GM06990 (cell line): ENCODE results near the gene MTX1.
A peak's percentile ranks its signal among the peaks of the same experiment; 100 is the strongest.

Experiments used
- DNase-seq: peaks from one replicate; pipeline ENCODE4 v3.0.0-alpha.2; 2011; ENCODE audit not compliant: insufficient read length; ENCODE audit errors: extremely low read depth
- H3K27me3 ChIP-seq: replicated peaks from 2 replicates; pipeline ENCODE4 v1.6.0; 2011; ENCODE audit warnings: low read length; ENCODE audit not compliant: control insufficient read depth, insufficient read depth
- H3K36me3 ChIP-seq: 2 replicates; pipeline ENCODE4 v1.5.1; 2011; ENCODE audit warnings: low read length; ENCODE audit not compliant: control insufficient read depth, insufficient read depth
- H3K4me3 ChIP-seq: replicated peaks from 2 replicates; pipeline ENCODE4 v1.5.1; 2011; ENCODE audit warnings: low read depth, mild to moderate bottlenecking, control low read depth, low read length
- TF ChIP-seq, protein P1 (sequence below): IDR thresholded peaks from 2 replicates; pipeline ENCODE4 v1.5.1; 2011; ENCODE audit warnings: low read length, control low read depth, mild to moderate bottlenecking, inconsistent platforms; ENCODE audit not compliant: insufficient read depth, poor library complexity, severe bottlenecking

Gene MTX1

DNA sequence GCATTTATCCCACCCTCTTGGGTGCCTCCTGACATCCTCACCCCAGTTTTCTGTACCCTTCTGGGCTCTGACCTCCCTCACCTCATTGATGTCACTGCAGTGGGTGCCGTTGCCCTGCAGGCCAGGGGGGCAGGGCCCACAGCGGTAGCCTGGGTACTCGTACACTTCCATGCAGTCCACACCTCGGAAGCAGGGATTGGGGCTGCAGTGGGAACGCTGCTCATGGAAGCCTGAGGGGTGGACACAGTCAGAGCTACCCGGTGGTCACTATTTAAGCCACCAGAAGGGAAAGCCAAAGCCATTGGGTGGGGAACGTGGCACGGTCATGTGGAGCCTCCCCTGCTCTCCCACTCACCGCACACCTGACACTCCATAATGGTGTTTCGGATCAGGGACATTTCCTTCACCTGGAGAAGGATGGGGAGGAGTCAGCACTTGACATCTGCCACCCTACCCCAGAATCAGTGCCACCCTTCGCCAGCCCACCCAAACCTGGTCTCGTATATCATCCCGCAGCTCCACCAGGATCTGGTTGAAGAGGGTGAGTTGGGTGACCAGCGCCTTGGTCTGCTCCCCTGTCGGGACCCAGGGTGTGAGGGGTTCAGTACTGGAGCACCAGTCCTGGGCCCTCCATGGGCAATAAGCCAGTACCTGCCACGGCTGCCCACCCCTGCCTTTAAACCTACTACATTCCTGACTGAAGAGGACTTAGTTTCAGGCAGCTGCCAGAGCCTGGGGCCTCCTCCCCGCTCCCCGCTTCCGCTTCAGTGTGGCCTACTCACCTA, 5.6 kb upstream of the MTX1 start:
- H3K36me3 ChIP-seq: no peaks in the 10 kb centered on the region

DNA sequence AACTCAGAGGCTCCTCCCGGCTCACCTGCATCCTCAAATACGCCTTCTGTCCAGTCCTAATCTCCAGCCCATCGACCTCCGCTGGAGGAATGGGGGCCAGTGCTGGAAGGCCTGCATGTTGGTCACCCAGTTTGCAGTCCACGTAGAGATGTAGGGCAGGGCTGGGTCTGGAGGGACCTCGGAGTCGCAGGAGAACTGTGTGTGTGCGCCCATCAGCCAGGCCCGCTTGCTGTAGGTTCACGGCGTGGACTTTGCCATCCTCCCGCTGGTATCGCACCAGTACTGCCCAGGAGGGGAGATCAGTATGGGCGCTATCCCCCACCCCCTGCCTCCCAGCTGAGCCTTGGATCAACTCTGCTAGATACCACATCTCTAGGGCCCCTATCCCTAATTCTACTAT, 3.5 kb upstream of the MTX1 start:
- no peak for DNase-seq
- TF ChIP-seq, protein P1, sequence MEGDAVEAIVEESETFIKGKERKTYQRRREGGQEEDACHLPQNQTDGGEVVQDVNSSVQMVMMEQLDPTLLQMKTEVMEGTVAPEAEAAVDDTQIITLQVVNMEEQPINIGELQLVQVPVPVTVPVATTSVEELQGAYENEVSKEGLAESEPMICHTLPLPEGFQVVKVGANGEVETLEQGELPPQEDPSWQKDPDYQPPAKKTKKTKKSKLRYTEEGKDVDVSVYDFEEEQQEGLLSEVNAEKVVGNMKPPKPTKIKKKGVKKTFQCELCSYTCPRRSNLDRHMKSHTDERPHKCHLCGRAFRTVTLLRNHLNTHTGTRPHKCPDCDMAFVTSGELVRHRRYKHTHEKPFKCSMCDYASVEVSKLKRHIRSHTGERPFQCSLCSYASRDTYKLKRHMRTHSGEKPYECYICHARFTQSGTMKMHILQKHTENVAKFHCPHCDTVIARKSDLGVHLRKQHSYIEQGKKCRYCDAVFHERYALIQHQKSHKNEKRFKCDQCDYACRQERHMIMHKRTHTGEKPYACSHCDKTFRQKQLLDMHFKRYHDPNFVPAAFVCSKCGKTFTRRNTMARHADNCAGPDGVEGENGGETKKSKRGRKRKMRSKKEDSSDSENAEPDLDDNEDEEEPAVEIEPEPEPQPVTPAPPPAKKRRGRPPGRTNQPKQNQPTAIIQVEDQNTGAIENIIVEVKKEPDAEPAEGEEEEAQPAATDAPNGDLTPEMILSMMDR: no peak
- Histone ChIP-seq H3K4me3 (no peak overlapping the region), H3K27me3 (no peaks in the 10 kb centered on the region), H3K36me3 (no peaks in the 10 kb centered on the region)

More for the DNA sequence above, 5.6 kb upstream of the MTX1 start:
- DNase-seq: no peak
- Histone ChIP-seq H3K27me3 (no peaks in the 10 kb centered on the region), H3K4me3 (no peak overlapping the region)
- TF ChIP-seq, protein P1: no peak

DNA sequence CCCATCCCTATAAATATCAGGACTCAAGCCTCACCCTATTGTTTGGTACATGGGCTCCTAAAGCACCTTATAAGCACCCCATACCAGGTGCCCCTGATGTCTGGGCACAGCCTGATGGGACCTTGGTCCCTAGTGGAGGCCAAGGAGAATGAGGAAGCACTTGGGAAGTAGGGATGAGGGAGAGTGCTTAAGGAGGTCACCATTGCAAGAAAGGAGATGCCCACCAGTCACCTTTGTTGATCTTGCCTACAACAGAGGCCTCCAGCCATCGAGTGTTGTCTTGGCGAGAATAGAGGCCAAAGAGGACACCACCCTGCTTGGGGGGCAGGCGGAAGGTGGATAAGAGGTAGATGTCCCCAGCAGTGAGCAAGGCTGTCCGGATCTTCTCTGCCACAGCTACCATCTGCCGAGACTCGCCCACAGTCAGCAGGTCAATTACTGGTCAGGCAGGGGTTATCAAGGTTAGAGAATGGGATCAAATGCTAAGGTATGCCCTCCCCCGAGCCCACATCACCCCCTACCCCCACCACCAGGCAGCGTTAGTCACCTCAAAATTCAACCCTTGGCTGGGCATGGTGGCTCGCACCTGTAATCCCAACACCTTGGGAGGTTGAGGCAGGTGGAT, 2.4 kb upstream of the MTX1 start:
- no peaks in the 10 kb centered on the region for H3K36me3 ChIP-seq
- H3K27me3 ChIP-seq: no peaks in the 10 kb centered on the region
- no peak overlapping the region for H3K4me3 ChIP-seq
- no peak for DNase-seq
- TF ChIP-seq, protein P1: no peak

DNA sequence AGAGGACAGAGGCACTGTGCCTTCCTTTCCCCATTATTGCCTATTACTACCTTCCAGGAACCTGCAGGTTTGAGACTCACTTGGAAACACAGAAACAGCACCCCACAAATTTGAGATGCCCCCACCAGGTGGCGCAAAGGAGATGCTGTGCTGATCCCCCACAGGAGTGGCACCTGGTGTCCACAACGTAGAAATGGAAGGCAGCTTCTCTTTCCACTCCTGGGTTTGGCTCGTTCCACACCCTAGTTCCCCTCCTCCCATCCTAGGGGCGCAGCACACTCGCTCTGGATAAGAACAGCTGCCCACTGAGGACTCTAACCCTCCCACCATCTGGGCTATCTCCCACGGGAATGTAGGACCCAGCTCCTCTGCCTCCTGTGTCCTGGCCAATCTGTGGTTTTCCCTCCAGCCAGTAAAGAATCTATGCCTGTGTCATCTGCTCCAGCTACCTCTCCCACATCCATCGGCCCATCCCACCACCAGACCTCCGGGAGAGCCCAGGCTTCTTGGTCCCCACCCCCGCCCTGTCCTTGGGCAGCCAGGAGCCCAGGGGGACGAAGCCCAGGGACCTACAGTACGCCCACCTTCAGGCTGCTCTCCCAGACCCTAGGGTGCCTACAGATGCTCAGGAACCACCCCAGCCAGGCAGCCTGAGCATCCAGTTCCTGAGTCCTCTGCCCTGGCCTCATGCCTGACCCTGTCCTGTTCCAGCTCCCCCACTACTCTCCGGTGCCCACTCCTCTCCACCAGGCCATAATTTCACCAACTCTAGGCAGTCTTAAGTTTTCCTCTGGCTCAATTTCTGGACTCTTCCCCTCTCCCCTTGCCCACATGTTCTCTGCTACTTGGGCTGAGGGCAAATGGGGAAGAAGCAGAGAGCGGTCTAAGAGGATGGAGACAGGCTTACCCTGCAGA, 1.3 kb upstream of the MTX1 start:
- DNase-seq: peak; percentile 62
- Histone ChIP-seq H3K4me3 (no peak overlapping the region), H3K36me3 (peaks cover 1% of the 10 kb centered on the region; the same call in 1 of the 2 replicates), H3K27me3 (no peaks in the 10 kb centered on the region)
- TF ChIP-seq, protein P1: peak; percentile 90

DNA sequence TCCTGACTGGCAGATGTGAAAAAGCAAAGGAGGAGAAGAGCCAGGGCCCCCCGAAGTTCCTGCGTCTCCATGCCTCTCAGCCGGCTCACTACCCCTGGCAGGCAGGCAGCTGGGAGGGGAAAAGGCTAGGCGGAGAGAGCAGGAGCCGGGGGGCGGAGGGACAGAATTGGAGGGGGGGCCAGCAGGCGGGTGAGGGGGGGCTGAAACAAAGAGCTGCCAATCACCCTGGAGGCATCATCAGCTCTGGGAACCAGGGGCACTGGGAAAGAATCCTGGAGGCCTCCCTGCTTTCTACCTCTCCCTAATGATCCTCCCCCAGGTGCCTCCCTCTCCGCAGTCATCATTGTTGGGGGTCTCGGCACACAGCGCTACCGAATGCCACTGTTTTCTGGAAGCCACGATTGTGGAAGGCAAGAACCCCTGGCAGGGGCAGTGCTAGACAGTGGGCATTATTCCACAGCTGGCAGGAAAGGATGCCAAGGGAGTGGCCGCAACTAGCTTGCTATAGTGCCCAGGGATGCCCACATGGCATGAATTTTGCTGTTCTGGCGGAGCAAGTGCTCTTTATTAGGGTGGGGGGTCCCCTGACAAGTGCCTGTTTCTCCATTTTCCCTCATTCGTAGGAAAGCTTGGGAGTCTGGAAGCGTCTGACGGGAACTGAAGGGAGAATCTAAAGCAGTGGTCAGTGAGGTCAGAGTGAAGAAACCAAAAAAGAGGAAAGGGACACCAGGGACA, 522 bp upstream of the MTX1 start, which contains the start of gene THBS3:
TSS of gene THBS3 (minus strand) at position 92 of the 735 bp plus-strand sequence. CDS start at position 71, 21 bp downstream.
- TF ChIP-seq, protein P1: no peak
- Histone ChIP-seq H3K36me3 (peaks cover 2% of the 10 kb centered on the region; the same call in 1 of the 2 replicates), H3K4me3 (peak within 1 kb of the TSS; percentile 95), H3K27me3 (no peaks in the 10 kb centered on the region)
- DNase-seq: no peak
